Muscle layer of duodenum (tissue), 2 donors: Measurements from ENCODE around the gene GET4.
"Not testable (repeated sequence)": the region's sequence is repeated elsewhere in the genome, so short reads cannot be mapped to it uniquely, and the experiment has no call there.

ENCODE experiments used
- H3K27ac ChIP-seq: one replicate; pipeline ENCODE4 v1.7.0; 2013; ENCODE audit warnings: mild to moderate bottlenecking, low read length
- H3K27me3 ChIP-seq: one replicate; pipeline ENCODE4 v1.7.0; 2013; ENCODE audit warnings: low read depth, mild to moderate bottlenecking, control low read depth, low read length
- H3K36me3 ChIP-seq, 2 donors: one replicate each; pipeline ENCODE4 v1.7.0; 2013; ENCODE audit warnings: low read length in 2 of 2, control low read depth in 1 of 2, mild to moderate bottlenecking in 1 of 2; ENCODE audit not compliant: insufficient read depth in 2 of 2, control insufficient read depth in 1 of 2
- H3K4me1 ChIP-seq, 2 donors: one replicate each; pipeline ENCODE4 v1.7.0; 2013; ENCODE audit warnings: low read length in 2 of 2, mild to moderate bottlenecking in 2 of 2, control low read depth in 1 of 2, moderate library complexity in 1 of 2; ENCODE audit not compliant: insufficient read depth in 2 of 2, control insufficient read depth in 1 of 2
- H3K4me3 ChIP-seq, 2 donors: one replicate each; pipeline ENCODE4 v1.7.0; 2013; ENCODE audit warnings: low read length in 2 of 2, low read depth in 1 of 2, mild to moderate bottlenecking in 1 of 2
- H3K9me3 ChIP-seq, 2 donors: one replicate each; pipeline ENCODE4 v1.7.0; 2013; ENCODE audit warnings: low read length in 2 of 2, control low read depth in 1 of 2, mild to moderate bottlenecking in 1 of 2; ENCODE audit not compliant: control insufficient read depth in 1 of 2
- donor health status: healthy.

Gene GET4

GRCh38 chr7:902996-903395, 26.6 kb downstream of the GET4 start:
- H3K36me3 ChIP-seq: peaks cover 0 to 20% of the 10 kb centered on the region in 2 donors
- H3K27ac ChIP-seq: no peak overlapping the region
- peaks cover 0 to 12% of the 10 kb centered on the region in 2 donors for H3K4me1 ChIP-seq
- no peak overlapping the region for H3K4me3 ChIP-seq
- H3K9me3 ChIP-seq: no peaks in the 10 kb centered on the region
- H3K27me3 ChIP-seq: no peaks in the 10 kb centered on the region

- Histone ChIP-seq H3K9me3 (no peaks in the 10 kb centered on the region), H3K27ac (no peak overlapping the region), H3K4me1 (peaks cover 0 to 12% of the 10 kb centered on the region in 2 donors), H3K27me3 (no peaks in the 10 kb centered on the region), H3K36me3 (peaks cover 0 to 9% of the 10 kb centered on the region in 2 donors), H3K4me3 (no peak overlapping the region)
Observed at GRCh38 chr7:903921-904755, 27.8 kb downstream of the GET4 start.

- Histone ChIP-seq H3K4me3 (no peak overlapping the region), H3K27ac (no peak overlapping the region), H3K27me3 (no peaks in the 10 kb centered on the region), H3K4me1 (peaks cover 0 to 18% of the 10 kb centered on the region in 2 donors), H3K9me3 (no peaks in the 10 kb centered on the region), H3K36me3 (peaks cover 0 to 3% of the 10 kb centered on the region in 2 donors)
Observed at GRCh38 chr7:904847-905246, 28.5 kb downstream of the GET4 start.

- no peaks in the 10 kb centered on the region for H3K36me3 ChIP-seq
- H3K4me3 ChIP-seq: no peak overlapping the region
- H3K27ac ChIP-seq: no peak overlapping the region
- no peaks in the 10 kb centered on the region for H3K27me3 ChIP-seq
- no peaks in the 10 kb centered on the region for H3K9me3 ChIP-seq
- peaks cover 0 to 14% of the 10 kb centered on the region in 2 donors for H3K4me1 ChIP-seq
Observed at GRCh38 chr7:906776-907157, 30.4 kb downstream of the GET4 start.

GRCh38 chr7:907158-907980, 31.0 kb downstream of the GET4 start:
- Histone ChIP-seq H3K27ac (no peak overlapping the region), H3K4me3 (no peak overlapping the region), H3K36me3 (no peaks in the 10 kb centered on the region), H3K27me3 (no peaks in the 10 kb centered on the region), H3K9me3 (no peaks in the 10 kb centered on the region), H3K4me1 (peaks cover 0 to 12% of the 10 kb centered on the region in 2 donors)

- H3K36me3 ChIP-seq: no peaks in the 10 kb centered on the region
- no peaks in the 10 kb centered on the region for H3K27me3 ChIP-seq
- H3K9me3 ChIP-seq: no peaks in the 10 kb centered on the region
- H3K4me3 ChIP-seq: no peak overlapping the region
- no peak overlapping the region for H3K27ac ChIP-seq
- peaks cover 0 to 12% of the 10 kb centered on the region in 2 donors for H3K4me1 ChIP-seq
Observed at GRCh38 chr7:908159-908581, 31.8 kb downstream of the GET4 start.

- H3K9me3 ChIP-seq, H3K27ac ChIP-seq, H3K27me3 ChIP-seq, H3K36me3 ChIP-seq: not testable (repeated sequence)
- Histone ChIP-seq H3K4me3 (peak overlapping the region in 1 of 2 donors; percentile 54), H3K4me1 (peaks cover 0 to 12% of the 10 kb centered on the region in 2 donors)
Observed at GRCh38 chr7:908591-909357, 32.4 kb downstream of the GET4 start.

- H3K4me3 ChIP-seq: peak overlapping the region in 1 of 2 donors; percentile 54
- peaks cover 0 to 12% of the 10 kb centered on the region in 2 donors for H3K4me1 ChIP-seq
- no peaks in the 10 kb centered on the region for H3K9me3 ChIP-seq
- H3K36me3 ChIP-seq: no peaks in the 10 kb centered on the region
- no peaks in the 10 kb centered on the region for H3K27me3 ChIP-seq
- no peak overlapping the region for H3K27ac ChIP-seq
Observed at GRCh38 chr7:909358-910329, 33.3 kb downstream of the GET4 start.

- no peaks in the 10 kb centered on the region for H3K36me3 ChIP-seq
- peaks cover 0 to 12% of the 10 kb centered on the region in 2 donors for H3K4me1 ChIP-seq
- H3K4me3 ChIP-seq: no peak overlapping the region
- no peaks in the 10 kb centered on the region for H3K27me3 ChIP-seq
- H3K9me3 ChIP-seq: no peaks in the 10 kb centered on the region
- H3K27ac ChIP-seq: no peak overlapping the region
Observed at GRCh38 chr7:910441-910861, 34.1 kb downstream of the GET4 start.

GRCh38 chr7:910931-911431, 34.6 kb downstream of the GET4 start:
- Histone ChIP-seq H3K4me3 (no peak overlapping the region), H3K36me3 (no peaks in the 10 kb centered on the region), H3K9me3 (no peaks in the 10 kb centered on the region), H3K4me1 (peaks cover 0 to 12% of the 10 kb centered on the region in 2 donors), H3K27me3 (no peaks in the 10 kb centered on the region), H3K27ac (no peak overlapping the region)
